ENCODE measurements around the gene ZC3H12C.

Gene ZC3H12C

DNA sequence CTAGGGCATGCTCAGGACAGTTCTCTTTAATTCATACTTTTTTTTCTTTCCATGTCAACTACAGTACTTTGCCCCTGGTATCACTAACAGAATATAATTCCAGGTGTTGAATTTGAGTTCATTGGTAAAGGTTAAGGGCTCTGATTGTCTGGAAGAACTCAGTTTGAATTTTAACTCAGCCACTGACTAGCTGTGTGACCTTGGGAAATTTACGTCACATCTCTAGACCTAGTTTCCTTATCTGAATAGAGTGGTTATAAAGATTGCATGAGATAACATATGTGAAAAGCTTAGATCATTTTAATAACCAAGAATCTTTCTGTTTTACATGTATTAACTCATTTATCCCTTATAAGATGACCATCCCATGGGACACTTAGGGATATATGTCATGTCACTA lies 15.8 kb upstream of the ZC3H12C start:
- DNase-seq (ENCODE audit: low read depth) = no peak

DNA sequence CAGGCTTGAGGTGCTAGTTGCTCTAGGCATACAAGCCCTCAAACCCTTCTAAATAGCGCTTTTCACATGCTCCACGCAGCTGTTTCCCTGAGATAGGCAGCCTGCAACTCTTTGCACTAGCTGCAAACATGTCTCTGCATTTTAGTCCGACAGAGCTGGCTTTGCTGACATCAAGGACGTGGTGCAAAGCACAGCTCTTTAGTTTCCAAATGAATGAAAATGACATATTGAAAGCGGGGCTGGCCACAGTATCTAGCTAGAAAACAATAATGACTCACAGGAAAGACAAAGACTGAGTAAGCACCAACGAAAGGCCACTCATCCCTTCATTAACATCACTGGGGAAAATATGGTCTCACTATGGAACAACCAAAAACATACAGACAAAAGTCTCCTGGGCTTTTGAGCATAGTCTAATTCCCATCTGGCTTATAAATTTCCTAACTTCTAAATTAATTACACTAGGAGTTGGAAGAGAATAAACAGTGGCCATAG lies 15.3 kb upstream of the ZC3H12C start:
- DNase-seq (ENCODE audit: low read depth) = peak; percentile 91

DNA sequence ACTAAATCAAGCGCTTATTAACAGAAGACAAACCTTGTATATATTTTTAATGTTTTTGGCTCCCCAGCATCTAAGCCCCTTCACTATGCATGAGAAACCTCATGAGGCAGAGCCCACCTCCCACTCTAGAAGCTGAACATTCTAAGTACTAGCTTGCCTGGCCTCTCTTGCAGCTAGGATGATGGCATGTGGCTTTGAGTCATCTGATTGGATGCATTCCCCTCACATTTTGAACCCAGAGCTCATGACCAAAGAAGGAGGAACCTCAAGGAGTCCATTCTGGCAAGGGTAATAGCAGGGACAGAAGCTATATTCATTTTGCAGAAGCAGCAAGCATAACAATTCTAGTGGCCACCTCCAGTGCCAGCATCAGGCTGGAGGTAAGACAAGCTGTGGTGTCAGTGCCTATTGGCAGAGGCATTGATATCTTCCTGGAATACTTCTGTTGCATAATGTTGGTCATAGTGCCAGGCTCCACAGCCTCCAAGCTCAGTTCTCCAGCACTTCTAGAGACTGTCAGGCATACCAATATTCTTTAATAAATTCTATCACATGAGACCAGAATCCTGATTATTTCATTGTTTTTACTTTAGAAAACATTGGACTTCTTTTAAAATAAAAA lies 14.2 kb upstream of the ZC3H12C start:
- no peak for DNase-seq (ENCODE audit: low read depth)

DNA sequence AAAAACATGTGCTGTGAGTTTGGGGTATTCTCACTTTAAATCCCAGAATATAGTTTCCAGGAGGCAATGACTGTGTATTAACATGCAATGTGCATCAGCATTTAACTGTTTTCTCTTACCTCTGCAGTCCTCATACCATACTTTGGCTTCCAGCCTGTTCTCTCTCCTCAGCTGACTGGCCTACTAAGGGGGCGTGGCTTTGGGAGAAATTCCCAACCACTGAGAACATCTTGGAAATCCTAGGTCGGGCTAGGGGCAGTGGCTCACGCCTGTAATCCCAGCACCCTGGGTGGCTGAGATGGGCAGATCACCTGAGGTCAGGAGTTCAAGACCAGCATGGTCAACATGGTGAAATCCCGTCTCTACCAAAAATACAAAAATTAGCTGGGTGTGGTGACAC lies 13.5 kb upstream of the ZC3H12C start:
- DNase-seq (ENCODE audit: low read depth) = no peak

DNA sequence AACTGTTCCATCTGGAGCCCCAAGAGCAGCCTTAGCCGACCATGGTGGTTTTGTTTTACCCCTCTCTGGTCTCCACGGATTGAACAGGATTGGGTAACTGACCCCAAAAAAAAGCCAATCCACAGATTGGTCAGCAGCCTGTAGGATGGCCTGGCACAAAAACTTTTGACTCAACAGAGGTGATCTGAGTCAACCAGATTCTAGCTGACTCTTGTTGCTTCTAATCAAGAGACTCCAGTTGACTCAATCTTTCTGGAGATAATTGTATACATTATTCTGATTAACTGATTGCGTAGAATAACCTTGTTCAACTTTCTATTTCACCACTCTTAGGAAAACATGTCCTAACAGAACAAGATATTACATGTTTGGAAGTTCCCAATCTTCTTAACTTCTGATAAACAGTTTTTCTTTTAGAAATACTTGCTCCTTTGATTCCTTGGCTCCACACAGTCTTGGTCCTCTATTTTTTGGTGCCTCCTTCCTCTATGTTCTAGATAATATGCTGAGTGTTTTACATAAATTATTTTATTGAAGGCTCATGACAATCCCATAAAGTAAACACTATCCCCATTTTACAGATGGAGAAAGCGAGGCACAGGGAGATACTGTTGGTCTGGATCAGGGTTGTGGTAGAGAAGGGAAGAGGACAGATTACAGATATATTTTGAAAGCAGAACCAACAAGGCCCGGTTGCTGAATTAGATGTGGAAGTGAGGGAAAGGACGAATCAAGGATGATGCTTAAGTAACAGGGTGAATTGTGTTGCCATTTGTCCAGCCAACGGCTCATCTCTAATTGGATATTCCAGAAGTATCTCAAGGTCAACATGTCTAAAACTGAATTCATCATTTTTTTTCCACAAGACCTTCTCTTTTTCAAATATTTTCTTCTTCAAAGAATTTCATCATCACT lies 11.5 kb upstream of the ZC3H12C start:
- peak; percentile 30 for DNase-seq (ENCODE audit: low read depth)

DNA sequence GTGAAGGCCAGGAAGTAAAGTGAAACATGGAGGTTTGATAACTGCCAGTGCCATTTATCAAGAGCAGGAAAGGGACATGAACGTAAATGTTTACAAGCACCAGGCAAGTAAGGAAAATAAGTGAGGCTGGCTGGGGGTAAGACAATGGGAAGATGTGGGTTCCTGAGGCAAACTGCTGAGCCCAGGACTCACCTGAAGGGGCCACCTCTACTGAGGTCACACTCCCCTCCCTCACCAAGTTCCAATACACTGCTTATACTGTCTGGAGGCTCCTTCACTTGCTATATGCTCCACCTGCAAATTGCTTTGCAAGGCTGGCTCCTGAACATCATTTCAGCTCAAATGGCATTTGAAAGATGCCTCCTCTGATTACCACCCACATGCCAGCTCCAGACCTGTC lies 10.3 kb upstream of the ZC3H12C start:
- no peak for DNase-seq (ENCODE audit: low read depth)

DNA sequence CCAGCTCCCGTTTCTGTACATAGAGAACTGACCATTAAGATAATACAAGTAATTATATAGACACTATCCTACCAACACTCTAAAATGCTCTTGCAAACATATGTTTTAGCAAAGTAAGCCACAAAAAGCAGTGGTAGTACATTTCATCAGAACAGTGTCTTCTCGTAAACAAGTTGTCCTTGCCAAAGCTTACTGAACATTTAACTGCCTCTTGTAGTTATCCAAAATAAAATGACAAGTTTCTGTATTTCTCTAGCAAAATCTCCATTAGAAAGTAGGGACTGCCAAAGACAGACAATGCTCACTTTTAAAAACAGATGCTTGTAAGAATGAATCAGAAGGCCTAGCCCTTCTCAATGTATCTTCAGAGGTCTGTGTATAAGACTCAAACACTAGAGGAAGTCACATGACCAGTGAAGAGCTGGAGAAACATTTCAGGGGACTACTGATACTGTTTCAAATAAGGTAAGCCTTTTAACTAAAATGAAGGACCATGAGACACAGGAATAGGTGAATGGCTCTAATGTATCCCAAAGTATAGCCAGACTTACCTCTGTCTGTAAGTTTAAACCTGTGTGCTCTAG lies 7.8 kb upstream of the ZC3H12C start:
- DNase-seq (ENCODE audit: low read depth) = no peak

DNA sequence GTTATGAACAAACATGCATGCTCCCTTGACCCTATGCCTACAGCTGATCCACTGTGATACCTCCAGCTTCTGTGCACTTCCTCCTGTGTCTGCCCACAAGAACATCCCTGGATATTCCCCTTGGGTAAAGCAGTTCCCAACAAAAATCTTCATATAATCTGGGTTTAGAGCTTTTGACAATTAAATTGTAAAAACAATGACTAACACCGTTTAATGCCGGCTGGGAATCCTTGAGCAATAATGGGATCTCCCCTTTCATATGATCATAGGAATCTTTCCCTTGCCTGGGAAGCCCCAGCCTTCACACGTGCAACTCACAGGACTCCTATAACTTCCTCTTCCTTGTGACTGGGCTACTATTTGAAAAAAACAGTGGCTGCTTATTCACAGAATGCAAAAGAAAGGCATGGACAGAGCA lies 6.3 kb upstream of the ZC3H12C start:
- peak; percentile 90 for DNase-seq (ENCODE audit: low read depth)

DNA sequence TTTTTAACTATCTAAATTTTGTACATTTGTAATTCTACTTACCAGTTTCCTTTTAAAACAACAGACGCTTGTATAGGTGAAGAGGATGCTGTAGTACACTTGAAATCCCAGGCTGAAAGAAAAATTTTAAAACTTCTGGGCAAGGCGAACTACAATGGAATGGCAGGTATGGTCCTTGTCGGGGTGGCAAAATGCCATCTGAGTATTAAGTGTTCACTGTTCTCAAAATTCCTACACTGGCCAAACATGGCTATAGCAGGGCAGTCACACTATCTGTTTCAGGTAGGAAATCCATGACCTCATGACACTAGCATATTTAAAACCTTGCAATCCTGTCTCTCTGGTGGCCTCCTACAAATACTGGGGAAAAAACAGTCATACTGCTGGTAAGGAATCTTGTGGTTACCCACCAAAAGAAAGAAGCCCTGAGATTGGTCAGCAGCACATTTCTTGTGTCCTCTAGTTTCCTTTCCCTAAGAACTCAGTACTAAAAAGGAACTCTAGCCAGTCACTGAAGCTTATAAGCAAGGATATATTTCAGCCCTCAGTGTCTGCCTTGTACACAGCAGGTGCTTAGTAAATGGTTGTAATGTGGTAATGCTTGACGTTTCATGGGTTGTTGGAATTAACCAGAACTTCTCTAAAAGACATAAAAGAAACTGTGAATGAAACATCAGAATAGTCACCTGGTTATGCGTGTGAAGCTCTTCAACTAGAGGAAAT lies 5.2 kb upstream of the ZC3H12C start:
- peak; percentile 84 for DNase-seq (ENCODE audit: low read depth)

DNA sequence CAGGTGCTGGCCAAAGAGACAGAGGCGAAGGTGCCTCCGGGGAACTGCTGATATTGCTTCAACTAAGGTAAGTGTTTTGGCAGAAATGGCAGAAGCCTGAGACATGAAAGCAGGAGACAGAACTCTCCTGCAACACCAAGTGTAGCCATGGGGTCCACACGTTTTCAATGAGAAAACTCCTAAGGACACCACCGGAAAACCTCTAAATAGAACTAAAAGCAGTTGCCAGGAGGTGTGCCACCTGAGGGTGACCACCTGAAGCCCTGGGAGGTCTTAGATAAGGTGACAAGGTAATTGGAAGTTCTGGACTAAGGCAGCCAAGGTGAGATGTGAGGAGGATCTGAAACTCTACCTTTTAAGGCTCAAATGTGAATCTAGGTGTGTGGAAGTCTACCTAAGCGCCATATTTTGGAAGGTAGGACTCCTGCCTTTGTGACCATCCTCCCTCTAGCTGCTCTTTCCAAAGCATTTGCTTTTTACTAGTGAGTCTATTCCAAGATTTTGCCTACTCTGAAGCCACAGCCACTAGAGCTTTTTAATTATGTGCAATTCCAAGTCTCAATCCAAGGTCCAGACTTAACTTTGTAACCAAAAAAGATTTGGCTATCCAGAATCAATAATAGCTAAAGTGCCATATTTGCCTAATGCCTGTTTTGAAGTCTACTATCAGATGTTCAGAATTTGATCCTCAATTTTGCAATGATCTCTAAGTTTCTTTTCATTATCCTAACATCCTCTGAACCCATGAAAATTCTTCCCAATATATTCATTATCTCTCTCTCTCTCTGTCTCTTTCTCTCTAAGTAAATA lies 4.5 kb upstream of the ZC3H12C start:
- DNase-seq (ENCODE audit: low read depth) = no peak

DNA sequence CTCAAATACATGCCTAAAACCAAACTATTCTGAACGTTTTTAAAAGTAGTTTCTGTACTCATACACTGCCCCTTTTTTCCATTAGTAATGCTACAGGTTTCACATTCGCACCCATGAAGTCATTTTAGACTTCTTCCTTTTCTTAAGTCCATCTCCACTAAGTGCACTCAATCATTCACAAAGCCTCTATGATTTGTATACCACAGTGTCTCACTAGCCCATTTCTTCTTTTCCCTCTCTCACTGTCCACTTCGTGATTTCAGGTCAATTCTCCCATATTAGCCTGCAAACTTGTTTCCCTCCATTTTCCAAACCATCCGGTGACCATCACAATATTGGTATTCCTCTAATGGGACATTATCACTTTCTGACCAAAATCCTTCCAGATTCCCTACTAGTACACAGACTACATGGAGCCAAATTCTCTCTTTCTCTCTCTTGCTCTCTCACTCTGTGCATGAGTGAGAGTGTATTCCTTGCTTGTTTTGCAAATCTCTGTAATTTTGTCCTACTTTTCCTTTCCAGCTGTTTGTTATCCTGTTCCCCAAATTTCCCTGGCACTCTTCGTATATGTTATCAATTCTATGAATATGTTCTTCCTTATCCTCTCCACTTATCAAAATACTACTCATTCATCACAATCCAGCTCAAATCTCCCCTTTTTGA lies 3.4 kb upstream of the ZC3H12C start:
- DNase-seq (ENCODE audit: low read depth) = no peak

DNA sequence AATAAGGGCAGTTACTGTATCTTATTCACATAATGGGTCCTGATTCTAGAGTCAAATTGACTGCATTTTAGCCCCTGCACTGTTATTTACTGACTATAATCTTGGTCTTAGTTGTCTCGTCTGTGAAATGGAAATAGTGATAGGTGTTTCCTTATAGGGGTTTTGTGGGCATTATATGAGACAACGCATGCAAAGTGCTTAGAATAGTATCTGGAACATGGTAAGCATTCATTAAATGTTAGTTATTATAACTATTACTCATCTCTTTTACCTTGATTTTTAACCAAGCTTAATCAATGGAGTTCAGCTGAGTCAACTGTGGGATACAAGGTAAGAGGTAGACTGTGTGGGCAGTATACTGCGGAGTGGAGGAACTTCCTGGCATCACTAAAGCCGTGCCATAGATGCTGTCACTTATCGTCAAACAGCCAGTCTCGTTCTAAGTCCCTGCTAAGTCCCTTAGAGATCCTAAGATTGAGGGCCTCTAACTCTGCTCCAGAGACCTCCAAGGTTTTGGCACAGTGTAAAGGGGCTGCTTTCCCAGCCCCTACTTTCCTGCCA lies 2.6 kb upstream of the ZC3H12C start:
- no peak for DNase-seq (ENCODE audit: low read depth)

DNA sequence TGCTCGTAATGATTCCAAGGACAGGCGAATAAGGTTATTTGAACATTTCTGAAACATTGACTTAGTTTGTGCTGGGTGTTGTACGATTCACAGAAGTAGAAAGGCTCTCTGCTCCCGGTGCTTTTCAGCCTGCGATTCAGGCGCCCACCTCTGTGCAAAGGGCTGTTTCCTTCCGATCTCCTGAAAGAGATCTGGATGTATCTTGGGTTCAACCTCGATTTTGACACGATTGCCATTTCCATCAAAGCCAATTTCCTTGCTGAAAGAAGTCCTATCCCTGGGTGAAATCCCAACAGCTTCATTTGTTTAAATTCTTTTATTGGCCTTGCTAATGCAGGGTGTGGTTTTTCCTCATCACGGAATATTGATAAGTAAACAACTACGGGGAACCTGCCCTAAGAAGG lies 1.1 kb upstream of the ZC3H12C start:
- DNase-seq (ENCODE audit: low read depth) = peak; percentile 33

DNA sequence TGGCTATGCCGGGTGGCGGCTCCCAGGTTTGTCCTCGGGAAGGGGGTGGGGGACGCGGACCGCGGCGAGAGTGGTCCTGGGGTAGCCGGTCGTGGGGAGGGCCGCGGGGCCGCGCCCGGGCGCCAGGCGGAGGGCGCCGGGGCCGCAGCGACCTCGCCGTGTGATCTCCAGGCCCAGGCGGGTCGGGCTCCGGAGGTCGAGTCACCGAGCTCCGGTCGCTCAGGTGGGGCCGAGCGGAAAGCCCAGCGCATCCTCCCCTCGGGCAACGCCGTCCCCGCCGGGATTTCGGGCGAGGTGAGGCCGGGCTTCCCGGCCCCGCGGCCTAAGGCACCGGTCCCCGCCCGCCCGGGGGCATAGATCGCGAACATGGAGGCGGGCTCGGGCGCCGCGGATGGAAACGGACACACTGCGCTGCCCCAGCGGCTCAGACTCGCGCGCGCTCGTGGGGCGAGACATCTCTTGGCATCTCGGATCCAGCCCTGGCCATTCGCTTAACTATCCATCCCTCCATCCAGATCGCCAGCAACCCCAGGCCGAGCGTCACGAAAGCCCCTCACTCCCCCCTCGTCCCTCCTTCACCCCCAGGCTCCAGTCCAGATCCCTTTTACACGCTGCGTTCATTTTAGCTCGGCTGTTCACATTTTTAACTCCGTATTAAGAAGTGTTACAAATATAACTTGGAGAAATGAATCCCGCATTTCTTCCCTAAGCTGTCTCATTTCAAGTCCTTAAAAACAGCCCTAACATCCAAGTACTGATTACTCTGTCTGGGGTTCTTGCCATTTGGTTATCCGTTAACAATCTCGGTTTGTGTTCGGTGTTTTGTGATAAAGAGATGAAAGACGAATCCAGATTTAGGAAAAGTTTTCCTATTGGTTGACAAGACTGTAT lies 460 bp downstream of the ZC3H12C start:
- peak; percentile 74 for DNase-seq (ENCODE audit: low read depth)

DNA sequence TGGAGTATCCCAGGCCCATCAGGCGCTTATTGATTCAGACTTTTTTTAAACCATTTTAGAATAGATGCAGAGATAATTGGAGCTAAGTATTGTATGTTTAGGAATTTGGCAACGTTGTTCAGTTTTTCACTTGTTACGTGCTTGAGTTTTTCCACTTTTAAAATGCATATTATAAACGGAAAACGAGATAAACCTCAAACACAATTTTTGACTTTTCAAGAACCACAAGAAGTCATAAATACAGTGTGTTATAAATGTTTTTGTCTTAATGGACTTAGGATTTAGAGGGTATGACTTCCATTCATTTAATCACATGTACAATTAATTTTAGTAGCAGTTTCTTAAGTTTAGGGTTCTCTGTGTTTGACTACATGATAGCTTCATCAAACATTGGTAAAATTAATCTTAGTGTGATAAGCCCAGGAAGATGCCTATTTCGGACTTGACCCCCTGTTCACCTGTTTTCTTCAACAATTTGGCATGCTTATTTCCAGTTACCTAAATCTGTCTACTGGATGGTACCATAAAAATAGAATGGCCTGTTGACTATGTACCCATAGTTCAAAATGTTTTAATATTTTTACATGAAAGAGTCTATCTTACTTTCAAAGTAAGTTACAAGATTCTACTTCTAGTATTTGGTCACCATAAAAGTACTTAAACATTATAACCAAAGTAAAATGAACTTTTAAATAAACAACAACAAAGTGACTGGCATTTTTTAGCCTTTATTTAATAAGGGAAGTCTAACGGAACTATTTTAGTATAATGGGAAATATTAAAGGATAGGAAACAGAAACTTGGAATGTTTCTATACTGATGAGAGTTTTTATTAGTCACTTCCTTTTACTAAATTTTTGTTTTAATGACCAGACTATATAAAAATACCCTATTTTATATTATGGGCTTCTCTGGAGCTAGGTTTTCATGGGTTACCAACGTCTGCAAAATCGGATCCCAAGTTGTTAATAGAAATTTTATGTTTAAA lies 1.4 kb downstream of the ZC3H12C start:
- DNase-seq (ENCODE audit: low read depth) = peak; percentile 38

DNA sequence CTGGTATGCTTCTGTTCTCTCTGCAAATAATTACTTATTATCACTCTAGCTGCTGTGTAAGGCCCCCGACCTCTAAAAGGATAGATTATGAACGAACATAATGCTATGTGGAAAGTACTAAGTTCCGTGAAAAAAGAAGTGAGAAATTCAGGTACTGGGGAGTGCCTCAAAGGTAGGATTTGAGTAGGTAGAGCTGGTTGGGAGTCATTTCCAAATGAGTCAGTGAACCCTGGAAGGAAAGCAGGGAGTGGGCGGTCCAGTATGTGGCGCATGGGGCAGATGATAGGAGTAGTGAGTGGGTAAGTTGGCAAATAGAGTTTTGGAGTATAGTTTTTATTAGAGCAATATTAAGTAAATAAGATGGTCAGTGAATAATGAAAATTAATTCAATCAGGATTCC lies 2.4 kb downstream of the ZC3H12C start:
- peak; percentile 34 for DNase-seq (ENCODE audit: low read depth)

DNA sequence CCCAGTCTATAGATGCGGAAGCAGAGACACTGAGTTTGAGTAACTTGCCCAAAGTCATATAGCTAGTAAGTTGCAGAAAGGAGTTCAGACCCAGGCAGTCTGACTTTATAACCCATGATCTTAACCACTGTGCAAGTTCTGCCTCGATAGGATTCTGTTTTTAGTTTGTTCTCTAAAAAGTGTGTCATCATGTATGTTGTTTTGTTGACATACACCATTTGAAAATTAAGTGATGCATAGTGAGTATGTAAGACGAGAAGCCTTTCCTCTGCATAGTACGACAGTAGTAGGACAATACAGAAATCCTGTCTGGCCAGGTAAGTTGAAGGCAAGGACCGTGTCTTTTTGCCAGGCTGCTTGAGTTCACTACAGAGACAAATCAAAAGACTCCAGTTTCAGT lies 3.3 kb downstream of the ZC3H12C start:
- no peak for DNase-seq (ENCODE audit: low read depth)

DNA sequence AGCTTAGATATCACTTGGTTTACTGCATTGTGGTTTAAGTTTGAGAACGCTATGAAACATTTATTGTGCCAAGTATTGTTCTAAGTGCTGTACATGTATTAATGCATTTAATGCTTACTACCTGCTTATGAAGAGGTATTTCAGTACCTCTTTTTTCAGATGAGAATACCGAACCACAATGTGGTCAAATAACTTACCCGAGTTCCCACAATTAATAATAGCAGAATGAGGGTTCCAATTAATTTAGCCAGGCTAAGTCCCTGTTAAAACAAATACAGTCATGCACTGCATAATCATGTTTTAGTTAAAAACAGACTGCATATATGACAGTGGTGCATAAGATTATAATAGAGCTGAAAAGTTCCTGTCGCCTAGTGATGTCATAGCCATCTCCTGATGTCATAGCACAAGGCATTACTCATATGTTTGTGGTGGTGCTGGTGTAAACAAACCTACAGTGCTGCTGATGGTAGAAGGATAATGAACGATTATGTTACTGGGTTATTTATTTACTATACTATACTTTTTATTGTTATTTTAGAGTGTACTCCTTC lies 4.3 kb downstream of the ZC3H12C start:
- peak; percentile 64 for DNase-seq (ENCODE audit: low read depth)

Measured in ELR (cell line).